Activated T-helper 1 cell treated with anti-CD3 and anti-CD28 coated beads, Interleukin-12 subunit alpha, Interleukin-12 subunit beta, Interleukin-2, Interleukin-4 antibody, amounts not matched to agents 30 ng/mL and 10 ng/mL and 1 ng/mL, durations not matched to agents 14 hours and 24 hours and 36 hours (primary cell): ENCODE data around the gene ASIC3. TPM values are rescaled to one million over a fixed set of nuclear protein-coding genes. Genes with fewer than 3 reads are reported as not detected.

ENCODE experiments used
- DNase-seq: peaks from one replicate; pipeline ENCODE4 v3.0.0; 2021; ENCODE audit warnings: low spot score
- H3K27ac Mint-ChIP-seq: one replicate; pipeline ENCODE4 v1.8.0; 2021; ENCODE audit warnings: mild to moderate bottlenecking, mixed read lengths
- H3K27me3 Mint-ChIP-seq: one replicate; pipeline ENCODE4 v1.8.0; 2022; ENCODE audit warnings: mild to moderate bottlenecking, moderate library complexity, mixed read lengths; ENCODE audit not compliant: insufficient read depth
- H3K36me3 Mint-ChIP-seq: one replicate; pipeline ENCODE4 v1.8.0; 2021; ENCODE audit warnings: low read depth, mixed read lengths
- H3K4me1 Mint-ChIP-seq: one replicate; pipeline ENCODE4 v1.8.0; 2021; ENCODE audit warnings: low read depth, mixed read lengths
- H3K4me3 Mint-ChIP-seq: one replicate; pipeline ENCODE4 v1.8.0; 2021; ENCODE audit warnings: mild to moderate bottlenecking, moderate library complexity, mixed read lengths
- H3K9me3 Mint-ChIP-seq: one replicate; pipeline ENCODE4 v1.8.0; 2021; ENCODE audit warnings: mixed read lengths
- intact Hi-C: fragments of 100-400 bp; cut with micrococcal nuclease; formaldehyde crosslinking; loops from one replicate; pipeline ENCODE4 v1.15.1; 2024
- total RNA-seq: library from RNA; stranded (reverse); gene quantifications from 2 replicates; pipeline ENCODE4 v1.2.3, GENCODE V29; 2022

ASIC3 gene
- total RNA-seq, 1 donor from 2014 or later, result 1.9 TPM

DNA sequence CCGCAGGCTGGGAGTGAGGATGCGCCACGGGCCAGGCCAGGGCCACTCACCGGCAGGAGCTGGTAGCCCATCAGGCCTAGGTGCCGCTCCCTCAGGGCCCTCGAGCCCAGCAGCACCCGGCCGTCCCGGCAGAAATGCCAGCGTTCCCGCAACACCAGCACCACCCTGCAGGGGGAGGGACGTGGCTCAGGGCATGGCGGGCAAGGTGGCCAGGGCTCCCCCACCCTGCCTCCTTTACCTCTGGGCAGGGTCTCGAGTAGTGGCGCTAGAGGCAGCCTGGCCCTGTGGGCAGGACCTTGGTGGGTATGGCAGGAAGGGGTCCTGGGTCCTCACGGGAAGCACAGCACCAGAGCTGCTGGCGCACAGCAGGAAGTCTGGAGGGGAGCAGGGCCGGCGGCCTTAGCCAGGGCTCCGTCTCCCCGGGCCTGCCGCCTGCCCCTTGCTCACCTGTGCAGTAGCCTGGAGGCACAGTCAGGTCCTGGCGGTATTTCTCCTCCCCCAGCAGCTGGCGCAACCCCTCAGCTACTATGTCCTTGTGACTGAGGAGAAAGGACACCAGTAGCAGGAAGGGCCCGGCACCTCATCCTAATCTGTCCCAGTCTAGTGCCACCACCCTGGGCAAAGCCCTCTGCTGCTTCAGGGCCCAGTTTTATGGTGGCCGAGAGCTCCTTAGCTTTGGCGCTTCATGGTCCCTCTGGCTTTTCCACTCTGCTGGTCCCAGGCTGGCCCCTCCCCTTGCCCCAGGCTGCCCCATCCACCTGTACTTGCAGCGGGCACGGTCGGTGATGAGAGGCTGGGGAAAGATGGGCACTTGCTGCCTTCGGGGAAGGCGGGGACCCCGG lies 28.8 kb downstream of the ASIC3 start:
- Mint-ChIP-seq H3K27me3 (no peaks in the 10 kb centered on the region), H3K4me3 (no peak overlapping the region), H3K27ac (no peak overlapping the region), H3K9me3 (no peaks in the 10 kb centered on the region), H3K4me1 (peaks cover 16% of the 10 kb centered on the region), H3K36me3 (peaks cover 27% of the 10 kb centered on the region)
- intact Hi-C loops, result no loop called here
- no peak for DNase-seq

DNA sequence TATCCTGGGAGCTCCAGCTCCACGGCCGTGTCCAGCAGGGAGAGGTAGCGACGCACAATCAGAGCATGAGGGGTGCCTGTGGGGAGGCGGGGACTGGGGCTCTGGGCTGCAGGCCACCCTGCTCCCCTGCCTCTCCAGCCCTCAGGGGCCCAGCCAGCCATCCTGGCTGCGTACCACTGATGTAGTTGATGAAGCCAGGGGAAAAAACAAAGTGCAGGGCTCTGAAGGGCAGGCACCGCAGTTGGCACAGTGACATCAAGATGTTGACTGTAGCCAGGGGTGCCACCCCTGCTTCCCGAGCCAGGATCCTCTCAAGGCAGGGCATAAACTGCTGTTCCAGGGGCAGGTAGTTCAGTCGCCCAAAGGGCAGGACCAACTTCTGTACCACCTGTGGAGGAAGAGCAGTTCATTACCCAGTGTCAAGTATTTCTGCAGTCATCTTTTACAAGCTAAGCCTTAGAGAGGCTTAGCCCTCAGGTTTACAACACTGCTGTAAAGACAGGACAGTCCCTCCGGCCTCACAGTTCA lies 29.4 kb downstream of the ASIC3 start:
- DNase-seq, result no peak
- Mint-ChIP-seq H3K9me3 (no peaks in the 10 kb centered on the region), H3K27ac (peak overlapping the region; percentile 79), H3K36me3 (peaks cover 27% of the 10 kb centered on the region), H3K4me1 (peaks cover 23% of the 10 kb centered on the region), H3K27me3 (no peaks in the 10 kb centered on the region), H3K4me3 (peak overlapping the region; percentile 81)
- intact Hi-C loops, result no loop called here

DNA sequence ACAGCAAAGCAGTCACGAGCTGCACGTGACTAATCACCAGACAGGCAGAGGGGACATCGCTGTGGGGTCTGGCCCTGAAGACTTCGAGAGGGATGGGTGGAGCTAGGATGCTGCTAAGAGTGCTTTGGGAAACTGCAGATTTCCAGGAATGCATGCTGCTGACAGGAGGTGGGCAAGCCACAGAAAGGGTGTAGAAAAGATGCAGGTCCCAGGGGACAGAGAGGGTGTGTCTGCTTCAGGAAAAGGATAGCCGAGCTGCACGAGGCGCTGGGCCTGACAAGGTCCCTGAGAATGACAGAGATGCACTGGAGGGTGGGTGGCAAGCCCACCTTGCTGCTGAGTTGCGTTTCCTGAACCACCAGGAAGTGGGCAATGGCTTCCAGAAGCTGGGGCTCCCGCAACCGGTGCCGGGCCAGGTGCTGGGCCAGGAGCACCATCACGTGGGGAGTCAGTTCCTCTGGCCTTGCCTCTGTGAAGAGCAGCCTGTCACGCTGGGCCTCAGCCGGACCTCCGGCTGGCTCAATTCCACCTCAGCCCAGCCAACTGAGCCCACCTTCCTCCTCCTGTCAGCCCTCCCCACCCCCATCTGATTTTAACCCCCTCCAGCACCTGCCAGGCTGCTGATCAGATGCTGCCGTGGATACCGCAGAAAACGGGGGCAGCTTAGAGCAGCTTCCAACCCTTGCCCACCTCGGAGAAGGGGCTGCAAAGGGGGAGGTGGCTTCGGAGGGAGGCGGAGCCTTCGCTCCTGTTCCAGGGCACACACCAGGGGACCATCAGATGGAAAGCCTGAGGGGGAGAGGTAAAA lies 30.1 kb downstream of the ASIC3 start:
- Mint-ChIP-seq H3K9me3 (no peaks in the 10 kb centered on the region), H3K27me3 (no peaks in the 10 kb centered on the region), H3K36me3 (peaks cover 28% of the 10 kb centered on the region), H3K4me3 (peak overlapping the region; percentile 92), H3K4me1 (peaks cover 26% of the 10 kb centered on the region), H3K27ac (peak overlapping the region; percentile 79)
- intact Hi-C loops, result no loop called here
- no peak for DNase-seq

DNA sequence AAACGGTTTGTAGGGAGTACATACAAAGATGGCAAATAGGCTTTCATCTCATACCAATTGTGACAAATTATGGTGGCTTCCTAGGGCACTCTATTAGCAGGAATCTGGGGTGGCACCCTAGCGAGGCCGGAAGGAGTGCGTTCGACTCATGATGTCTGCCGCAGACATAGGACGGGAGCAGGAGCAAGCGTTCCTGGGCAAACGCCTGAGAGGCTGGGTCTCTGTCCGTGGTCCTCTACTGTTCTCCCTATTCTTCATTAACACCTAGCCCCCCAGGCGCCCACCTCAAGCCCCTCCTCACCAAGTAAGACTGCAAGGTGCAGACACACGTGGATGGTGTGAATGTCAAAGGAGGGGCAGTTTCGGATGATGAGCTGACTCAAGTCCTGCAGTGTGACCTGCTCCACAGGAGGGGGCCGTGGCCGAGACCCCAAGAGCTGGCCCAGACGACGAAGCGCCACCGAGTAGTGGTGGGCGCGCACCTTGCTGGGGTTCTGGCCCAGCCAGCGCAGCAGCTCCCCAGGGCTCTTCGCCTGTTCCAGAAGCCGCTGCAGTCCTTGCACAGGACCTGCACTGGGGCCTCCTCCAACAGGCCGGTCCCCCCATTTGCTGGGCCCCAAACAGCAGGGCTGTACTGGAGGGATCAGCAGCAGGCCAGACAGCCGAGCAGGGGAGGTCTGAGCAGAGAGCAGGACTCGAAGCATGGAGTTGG lies 31.0 kb downstream of the ASIC3 start:
- peaks cover 32% of the 10 kb centered on the region for H3K4me1 Mint-ChIP-seq
- DNase-seq, result no peak

DNA sequence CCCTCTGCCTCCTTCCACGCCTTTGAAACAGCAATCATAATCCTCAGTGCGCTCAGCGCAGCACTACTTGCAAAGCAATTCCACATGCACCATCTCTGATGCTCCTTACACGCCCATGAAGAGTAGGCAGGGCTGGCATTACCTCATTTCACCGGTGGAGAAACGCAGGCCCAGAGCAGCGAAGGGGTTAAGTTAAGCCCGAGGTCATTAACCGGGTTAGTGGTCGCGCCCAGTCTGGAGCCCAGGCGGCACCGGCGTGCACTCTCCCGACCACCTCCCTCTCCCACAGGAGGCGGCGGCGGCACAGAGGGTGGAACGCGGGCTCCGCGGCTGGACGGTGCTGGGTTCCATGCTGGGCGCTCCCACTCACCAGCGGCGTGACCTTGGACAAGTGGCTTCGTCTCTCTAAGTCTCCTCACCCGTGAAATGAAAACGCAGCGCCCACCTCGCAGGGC lies 31.8 kb downstream of the ASIC3 start:
- DNase-seq, result no peak
- Mint-ChIP-seq H3K9me3 (no peaks in the 10 kb centered on the region), H3K27ac (peak overlapping the region; percentile 88), H3K4me3 (peak overlapping the region; percentile 92), H3K36me3 (peaks cover 23% of the 10 kb centered on the region), H3K4me1 (peaks cover 36% of the 10 kb centered on the region), H3K27me3 (peaks cover 6% of the 10 kb centered on the region)
- intact Hi-C loops, result loop anchor here (1.0 to 10.0 kb wide), 8 partner anchors 22 to 1455 kb away; partner anchors contain the start of genes ABCB8, ACTR3C, LRRC61 and NUB1

More for the DNA sequence above, 31.0 kb downstream of the ASIC3 start:
- Mint-ChIP-seq H3K27ac (peak overlapping the region; percentile 88), H3K27me3 (peaks cover under 1% of the 10 kb centered on the region), H3K9me3 (no peaks in the 10 kb centered on the region), H3K4me3 (peak overlapping the region; percentile 92), H3K36me3 (peaks cover 27% of the 10 kb centered on the region)
- intact Hi-C loops, result no loop called here

DNA sequence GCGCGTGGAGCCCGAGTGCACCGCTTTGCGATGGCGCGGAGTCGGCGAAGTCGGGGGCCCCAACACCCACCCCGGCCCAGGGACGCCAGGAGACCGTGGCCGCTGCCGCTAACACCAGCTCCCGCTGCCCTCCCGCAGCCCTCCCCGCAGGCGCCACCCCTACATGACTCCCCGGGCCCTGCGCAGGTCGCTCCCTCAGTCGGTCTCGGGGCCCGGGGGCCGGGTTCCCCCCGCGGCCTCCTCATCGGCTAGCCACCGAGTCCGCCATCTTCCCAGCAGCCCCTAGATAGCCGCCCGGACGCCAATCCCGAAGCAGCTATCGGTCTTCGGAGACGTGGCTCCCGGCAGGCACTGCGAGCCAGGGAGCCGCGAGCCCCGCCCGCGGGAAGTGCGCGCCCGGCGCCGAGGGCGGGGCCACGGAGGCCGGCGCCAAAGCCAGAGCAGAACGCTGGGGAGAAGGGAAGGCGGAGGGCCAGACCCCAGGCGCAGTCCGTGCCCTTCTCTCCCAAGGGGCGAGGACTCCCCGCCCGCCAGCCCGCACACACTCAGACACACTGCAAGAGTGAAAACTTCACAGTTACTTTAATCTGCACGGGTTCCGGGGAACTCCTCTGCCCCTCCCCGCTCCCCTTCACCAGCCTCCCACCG lies 32.3 kb downstream of the ASIC3 start, which contains the start of gene FASTK:
Gene FASTK (minus strand): TSS at position 288 of the 648 bp plus-strand sequence. CDS start 43 bp downstream, at position 245.
- H3K4me1 Mint-ChIP-seq, result peaks cover 42% of the 10 kb centered on the region
- peak within 1 kb of the TSS; percentile 88 for H3K27ac Mint-ChIP-seq
- peak within 1 kb of the TSS; percentile 95 for H3K4me3 Mint-ChIP-seq
- intact Hi-C loops, result loop anchor here (1.0 to 10.0 kb wide), 8 partner anchors 22 to 1456 kb away; partner anchors contain the start of genes ABCB8, ACTR3C, LRRC61 and NUB1
- DNase-seq, result peak; percentile 88
- peaks cover 10% of the 10 kb centered on the region for H3K27me3 Mint-ChIP-seq
- no peaks in the 10 kb centered on the region for H3K9me3 Mint-ChIP-seq
- peaks cover 20% of the 10 kb centered on the region for H3K36me3 Mint-ChIP-seq

DNA sequence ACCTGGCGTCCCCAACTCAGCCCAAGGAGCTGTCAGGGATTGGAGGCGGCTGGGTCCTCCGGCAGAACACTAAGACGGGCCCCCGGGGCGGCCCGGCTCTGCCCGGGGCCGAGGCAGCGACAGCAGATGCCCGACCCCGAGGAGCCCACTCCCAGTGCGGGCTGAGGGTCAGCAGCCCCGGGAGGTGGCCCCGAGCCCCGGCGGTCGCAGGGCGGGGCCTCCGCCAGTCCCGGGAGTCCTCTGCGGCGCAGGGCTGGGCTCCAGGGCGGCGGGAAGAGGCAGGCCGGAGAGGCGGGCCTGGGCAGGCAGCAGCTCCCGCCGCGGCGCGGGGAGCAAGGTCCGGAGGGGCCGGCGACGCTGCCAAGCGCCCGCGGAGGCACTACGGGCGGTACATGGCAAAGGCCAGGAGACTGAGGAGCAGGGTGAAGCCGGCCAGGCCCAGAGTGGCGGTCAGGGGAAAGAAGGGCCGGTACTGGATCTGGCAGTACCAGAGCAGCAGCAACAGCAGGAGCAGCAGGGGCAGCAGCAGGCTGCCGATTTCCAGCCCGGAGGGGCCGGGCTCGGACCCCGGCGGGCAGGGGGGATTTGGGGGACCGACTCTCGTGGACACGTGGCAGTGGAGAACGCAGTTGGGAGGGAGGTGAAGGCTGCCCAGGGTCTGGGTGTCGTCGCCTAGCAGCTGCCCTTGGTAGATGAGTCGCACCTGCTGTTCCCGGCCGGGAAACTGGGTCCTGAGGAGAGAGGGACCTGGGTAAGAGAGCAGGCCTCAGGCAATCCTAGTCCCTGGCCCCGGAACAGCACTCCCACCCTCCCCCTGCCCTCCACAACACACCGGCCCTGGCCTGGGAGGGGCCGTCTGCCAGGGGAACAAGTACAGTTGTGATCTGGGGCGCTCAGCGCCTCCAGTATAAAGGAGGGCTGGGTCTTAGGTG lies 33.1 kb downstream of the ASIC3 start:
- no peak for DNase-seq
- H3K4me3 Mint-ChIP-seq, result peak overlapping the region; percentile 95
- peaks cover 45% of the 10 kb centered on the region for H3K4me1 Mint-ChIP-seq
- intact Hi-C loops, result loop anchor here (2.0 to 10.0 kb wide), 5 partner anchors 63 to 1457 kb away; partner anchors contain the start of genes ACTR3C, LRRC61 and NUB1
- no peak overlapping the region for H3K27ac Mint-ChIP-seq
- H3K9me3 Mint-ChIP-seq, result no peaks in the 10 kb centered on the region
- peaks cover 12% of the 10 kb centered on the region for H3K27me3 Mint-ChIP-seq
- peaks cover 13% of the 10 kb centered on the region for H3K36me3 Mint-ChIP-seq

DNA sequence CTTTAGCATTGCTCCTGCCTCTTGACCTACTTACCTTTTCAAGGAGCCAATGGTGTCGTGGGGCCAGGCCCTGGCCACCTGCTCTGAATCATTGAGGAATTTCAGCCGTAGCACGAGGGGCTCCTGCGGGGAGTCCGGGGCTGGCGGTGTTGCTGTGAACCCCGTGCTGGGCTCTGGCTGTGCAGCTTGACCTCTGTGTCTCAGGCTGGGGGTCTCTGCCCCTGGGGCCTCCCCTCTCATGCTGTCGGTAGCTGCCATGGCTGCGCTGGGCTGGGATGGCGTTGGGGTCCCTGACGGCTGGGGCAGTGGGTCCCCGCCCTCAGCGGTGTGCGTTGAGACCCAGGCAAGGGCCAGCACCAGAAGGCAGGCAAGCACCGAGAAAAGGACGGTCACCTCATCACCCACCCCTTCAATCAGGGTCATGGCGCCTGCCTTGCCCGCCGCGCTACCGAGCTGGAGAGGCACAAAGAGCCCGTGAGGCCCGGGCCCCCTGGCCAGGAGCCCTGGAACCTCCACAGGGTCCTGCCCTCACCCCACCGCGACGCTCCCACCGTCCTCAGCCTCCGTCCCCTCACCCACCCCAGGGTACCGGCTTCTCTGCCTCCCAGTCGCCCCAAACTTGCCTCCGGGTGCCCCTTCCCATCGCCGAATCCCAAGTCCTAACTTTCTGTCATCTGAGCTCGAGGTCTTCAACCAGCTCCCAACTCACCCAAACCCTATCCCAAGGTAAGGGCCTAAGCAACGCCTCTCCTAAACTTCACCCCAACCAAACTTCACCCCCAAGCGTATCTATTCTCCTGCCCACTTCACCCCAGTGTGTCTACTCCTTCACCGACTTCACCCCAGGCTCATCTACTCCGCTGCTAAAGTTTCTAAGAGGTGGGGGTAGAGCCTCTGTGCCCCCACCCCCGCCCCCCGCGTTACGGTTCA lies 34.1 kb downstream of the ASIC3 start:
- peaks cover 45% of the 10 kb centered on the region for H3K4me1 Mint-ChIP-seq
- DNase-seq, result no peak
- intact Hi-C loops, result loop anchor here (1.0 to 10.0 kb wide), 7 partner anchors 105 to 1458 kb away; partner anchors contain the start of genes ABCF2, ACTR3C, CHPF2 and LRRC61
- no peaks in the 10 kb centered on the region for H3K9me3 Mint-ChIP-seq
- peaks cover 13% of the 10 kb centered on the region for H3K36me3 Mint-ChIP-seq
- H3K27me3 Mint-ChIP-seq, result peaks cover 12% of the 10 kb centered on the region
- H3K4me3 Mint-ChIP-seq, result peak overlapping the region; percentile 95
- peak overlapping the region; percentile 86 for H3K27ac Mint-ChIP-seq

DNA sequence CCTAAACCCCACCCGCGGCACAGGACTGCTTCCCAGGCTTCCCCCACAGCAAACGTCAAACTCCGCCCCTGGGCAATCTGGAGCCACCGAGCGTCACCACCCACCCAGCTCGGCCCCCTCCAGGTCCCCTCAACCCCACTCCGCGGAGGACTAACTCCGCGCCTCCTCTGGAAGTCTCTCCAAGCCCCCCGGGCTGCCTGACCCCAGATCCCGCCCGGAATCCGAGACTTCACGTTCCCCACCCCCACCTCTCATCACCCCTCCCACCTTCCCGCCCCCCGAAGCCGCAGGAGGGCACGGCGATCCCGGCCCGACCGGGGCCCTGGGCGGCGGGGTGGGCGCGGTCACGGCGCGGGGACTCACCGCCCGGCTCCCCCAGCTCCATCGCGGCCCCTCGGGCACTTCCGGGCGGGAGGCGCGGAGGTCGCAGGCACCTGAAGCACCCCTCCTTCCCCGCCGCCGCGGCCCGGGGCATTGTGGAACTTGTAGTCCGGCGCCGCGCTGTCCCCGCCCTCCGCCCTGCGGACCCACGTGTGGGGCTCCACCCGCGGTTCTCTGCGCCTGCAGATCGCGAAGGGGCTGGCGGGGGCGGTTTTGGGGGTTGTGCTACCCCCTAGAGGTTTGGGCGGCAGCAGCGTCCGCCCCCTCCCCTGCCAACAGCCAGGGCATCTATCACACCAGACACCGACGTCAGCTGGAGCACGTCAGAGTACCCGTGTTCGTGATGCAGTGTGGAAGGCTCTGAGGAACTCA lies 34.9 kb downstream of the ASIC3 start, which contains the start of gene TMUB1:
Gene TMUB1 (minus strand): TSS at position 423 of the 753 bp plus-strand sequence. CDS start 930 bp downstream, outside the sequence.
- intact Hi-C loops, result loop anchor here (1.0 to 10.0 kb wide), 7 partner anchors 106 to 1458 kb away; partner anchors contain the start of genes ABCF2, ACTR3C, CHPF2 and LRRC61

More for the DNA sequence above, 34.9 kb downstream of the ASIC3 start, which contains the start of gene TMUB1:
- Mint-ChIP-seq H3K4me1 (peaks cover 40% of the 10 kb centered on the region), H3K27ac (peak within 1 kb of the TSS; percentile 86), H3K36me3 (peaks cover 11% of the 10 kb centered on the region), H3K27me3 (peaks cover 15% of the 10 kb centered on the region), H3K4me3 (peak within 1 kb of the TSS; percentile 95), H3K9me3 (no peaks in the 10 kb centered on the region)
- DNase-seq, result peak; percentile 82
